NCI-H2196 (cell line): Measurements from ENCODE around the gene SYCE3.

Experiments used
- DNase-seq: peaks from one replicate; lab custom pipeline; 2025; ENCODE audit not compliant: unreplicated experiment; lab: John Stamatoyannopoulos, UW

The SYCE3 gene

DNA sequence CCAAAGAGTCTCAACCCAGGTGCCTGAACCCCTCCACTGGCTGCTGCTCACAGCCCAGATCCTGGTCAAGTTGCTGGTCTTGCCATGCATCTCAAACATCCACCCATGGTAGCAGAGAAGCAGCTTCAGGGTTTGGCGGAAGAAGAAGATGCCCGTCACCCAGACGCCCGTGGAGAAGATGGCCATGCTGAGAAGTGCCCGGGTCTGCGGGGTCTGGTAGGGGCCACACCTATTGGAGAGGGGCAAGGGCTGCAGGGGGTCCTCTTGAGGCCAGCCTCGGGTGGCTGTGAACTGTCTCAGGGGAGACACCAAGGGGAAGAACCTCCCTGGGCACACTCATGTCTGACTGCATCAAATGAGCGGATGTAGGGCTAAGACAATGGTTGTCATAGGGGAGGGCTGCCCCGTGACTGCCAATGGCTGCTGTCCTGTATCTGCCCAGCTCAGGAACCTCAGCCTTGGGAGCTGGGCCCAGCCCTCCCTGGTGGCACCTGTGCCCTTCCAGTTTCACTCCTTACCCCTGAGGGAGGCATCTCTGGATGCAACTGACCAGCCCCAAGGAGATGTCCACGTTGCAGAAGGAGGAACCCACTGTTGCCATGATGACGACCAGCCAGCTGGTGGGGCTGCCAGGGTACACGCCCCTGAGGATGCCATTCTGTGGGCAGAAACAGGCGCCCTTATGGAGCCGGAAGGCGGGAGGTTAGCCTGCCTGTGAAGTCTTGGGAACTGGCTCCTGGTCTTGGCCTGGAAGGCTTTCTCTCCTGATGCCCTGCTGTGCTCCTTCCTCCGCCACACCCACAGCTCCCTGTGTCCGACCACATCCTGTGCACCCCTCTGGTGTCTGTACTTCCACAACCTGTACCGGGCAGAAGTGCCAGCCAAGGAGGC is 14.3 kb upstream of the SYCE3 start:
- no peak for DNase-seq

- DNase-seq = no peak
Observed at GRCh38 chr22:50576070-50576469, 13.4 kb upstream of the SYCE3 start.

- no peak for DNase-seq
Observed at GRCh38 chr22:50575426-50575941, 12.8 kb upstream of the SYCE3 start.

DNA sequence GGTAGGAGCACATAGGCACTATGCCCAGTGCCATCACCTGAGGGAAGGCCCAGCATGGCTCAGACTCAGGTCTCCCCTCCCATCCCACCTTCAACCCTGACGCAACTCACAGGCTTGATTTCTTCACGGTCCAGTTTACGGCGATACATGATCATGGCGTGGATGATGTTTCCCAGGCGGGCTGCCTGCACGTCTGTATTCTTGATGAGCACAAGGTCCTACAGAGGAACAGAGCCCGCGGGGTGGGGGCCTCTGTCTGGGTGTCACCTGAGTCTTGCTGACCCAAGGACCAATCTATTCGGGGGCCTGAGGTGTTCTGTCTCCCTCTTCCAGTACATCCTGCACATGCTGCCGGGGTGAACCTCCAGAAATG is 11.7 kb upstream of the SYCE3 start:
- DNase-seq = no peak

DNA sequence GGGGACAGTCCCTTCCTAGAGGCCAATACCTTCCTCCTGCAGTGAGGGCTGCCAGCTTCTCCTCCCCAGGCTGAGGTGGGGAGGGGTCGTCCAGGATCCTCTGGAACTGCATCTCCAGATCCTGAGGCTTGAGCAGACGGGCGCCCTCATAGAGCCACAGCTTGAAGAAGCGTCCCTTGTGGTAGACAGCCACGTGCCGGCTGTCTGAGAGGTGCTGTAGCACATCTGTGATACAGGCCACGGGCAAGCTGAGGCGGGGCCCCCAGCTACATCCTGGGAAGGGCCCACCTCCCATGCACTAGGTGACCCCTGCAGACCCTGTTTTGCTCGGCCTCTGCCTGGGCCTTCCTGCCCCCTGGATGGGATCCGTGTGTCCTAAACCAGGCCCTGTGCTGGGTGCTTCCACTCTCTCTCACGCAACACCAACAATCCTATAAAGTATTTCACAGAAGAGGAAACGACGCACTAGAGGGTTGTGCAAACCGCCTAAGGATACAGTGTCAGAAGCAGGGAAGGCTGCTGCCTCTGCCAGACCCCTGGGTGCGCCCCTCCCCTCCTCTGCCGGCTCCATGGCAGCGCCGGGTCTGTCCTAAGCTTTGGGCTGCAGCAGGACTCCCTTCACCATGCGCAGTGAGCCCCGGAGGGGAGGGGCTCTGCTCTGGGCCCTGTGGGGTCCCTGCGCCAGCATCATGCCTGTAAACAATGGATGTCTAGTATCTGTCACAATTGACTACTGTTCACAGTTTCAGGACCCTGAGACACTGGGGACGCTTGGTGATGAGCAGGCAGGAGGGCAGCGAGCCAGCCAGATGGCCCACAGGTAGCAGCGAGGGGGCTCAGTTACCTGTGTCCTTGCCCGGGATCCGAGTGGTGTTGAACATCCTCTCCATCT is 11.0 kb upstream of the SYCE3 start:
- DNase-seq = no peak

DNA sequence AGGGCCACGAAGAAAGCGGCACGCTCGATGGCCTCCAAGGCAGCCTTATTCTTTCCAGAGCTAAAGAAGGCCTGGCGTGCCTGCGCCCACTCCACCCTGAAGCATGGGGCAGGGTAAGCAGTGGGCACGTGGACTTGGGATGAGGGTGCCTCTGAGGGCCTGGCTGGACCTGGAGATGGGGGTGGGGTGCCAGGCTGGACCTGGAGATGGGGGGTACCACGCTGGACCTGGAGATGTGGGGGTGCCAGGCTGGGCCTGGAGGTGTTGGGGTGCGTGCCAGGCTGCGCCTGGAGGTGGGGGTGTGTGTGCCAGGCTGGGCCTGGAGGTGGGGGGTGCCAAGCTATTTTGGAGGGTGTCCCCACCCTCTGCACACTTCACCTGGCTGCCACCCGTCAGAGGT is 10.2 kb upstream of the SYCE3 start:
- DNase-seq = no peak

GRCh38 chr22:50571264-50572175 is 8.8 kb upstream of the SYCE3 start:
- no peak for DNase-seq

- no peak for DNase-seq
Observed at GRCh38 chr22:50570861-50571260, 8.1 kb upstream of the SYCE3 start.

DNA sequence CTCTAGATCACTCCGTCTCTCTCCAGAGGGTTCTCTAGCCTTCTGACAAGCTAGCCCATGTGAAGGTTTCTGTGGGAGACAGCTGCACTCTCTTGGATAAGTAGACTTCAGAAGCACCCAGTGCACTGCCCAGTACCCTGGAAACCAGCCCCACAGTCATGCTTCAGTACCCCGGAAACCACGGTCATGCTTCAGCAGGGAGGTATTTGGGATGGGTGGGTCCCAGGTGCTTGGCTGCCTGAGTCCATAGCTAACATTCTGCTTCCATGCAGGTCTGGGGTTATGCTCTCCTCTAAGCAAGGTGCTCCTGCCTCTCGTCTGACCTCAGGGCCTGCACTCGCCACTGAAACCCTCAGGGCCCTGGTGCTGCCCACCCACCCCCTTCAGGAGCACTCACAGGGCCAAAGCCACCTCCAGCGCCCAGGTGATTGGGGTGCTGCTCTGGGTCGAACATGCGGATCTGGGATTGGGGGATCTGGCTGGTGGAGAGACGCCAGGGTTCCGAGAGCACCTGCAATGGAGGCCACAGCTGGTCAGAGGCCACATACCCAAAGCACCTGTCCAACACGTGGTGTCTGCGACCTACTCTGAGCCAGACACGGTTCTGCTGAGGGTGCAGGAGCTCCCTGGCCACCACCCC is 7.3 kb upstream of the SYCE3 start:
- DNase-seq = no peak

- no peak for DNase-seq
Observed at GRCh38 chr22:50569041-50569459, 6.3 kb upstream of the SYCE3 start.

DNA sequence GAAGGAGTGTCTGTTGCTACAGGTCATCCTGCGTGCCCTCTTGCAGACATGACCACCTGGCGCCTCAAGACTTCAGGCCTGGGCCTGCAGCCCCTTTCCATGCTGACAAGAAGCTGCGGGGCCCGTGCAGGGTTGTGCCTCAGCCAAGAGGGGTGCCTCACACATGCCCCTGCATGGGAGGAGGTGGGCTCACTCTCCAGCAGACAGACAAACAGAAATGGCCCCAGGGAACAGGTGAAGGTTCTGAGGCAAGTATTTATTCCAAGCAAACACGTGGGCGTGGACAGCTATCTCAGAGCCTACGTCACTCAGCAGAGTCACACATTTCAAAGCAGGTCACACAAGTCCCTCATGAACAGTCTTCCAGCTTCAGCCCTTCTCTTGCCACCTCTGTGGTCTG is 5.9 kb upstream of the SYCE3 start:
- no peak for DNase-seq

- no peak for DNase-seq
Observed at GRCh38 chr22:50567721-50568252, 5.1 kb upstream of the SYCE3 start.

DNA sequence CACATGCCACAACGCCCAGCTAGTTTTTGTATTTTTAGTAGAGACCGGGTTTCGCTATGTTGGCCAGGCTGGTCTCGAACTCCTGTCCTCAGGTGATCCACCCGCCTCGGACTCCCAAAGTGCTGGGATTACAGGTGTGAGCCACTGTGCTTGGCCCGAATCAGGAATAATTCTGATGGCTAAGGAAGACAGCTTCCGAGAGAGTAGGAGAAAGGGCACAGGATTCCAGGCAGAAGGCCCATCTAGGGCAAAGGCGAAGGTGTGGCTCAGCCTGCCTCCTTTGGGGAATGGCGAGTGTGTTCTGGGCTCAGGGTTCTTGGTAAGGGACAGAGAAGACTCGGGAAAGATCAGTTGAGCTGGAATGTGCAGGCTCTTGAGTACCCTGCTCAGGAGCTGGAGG is 1.6 kb upstream of the SYCE3 start:
- no peak for DNase-seq

- no peak for DNase-seq
Observed at GRCh38 chr22:50563413-50564160, 868 bp upstream of the SYCE3 start.

DNA sequence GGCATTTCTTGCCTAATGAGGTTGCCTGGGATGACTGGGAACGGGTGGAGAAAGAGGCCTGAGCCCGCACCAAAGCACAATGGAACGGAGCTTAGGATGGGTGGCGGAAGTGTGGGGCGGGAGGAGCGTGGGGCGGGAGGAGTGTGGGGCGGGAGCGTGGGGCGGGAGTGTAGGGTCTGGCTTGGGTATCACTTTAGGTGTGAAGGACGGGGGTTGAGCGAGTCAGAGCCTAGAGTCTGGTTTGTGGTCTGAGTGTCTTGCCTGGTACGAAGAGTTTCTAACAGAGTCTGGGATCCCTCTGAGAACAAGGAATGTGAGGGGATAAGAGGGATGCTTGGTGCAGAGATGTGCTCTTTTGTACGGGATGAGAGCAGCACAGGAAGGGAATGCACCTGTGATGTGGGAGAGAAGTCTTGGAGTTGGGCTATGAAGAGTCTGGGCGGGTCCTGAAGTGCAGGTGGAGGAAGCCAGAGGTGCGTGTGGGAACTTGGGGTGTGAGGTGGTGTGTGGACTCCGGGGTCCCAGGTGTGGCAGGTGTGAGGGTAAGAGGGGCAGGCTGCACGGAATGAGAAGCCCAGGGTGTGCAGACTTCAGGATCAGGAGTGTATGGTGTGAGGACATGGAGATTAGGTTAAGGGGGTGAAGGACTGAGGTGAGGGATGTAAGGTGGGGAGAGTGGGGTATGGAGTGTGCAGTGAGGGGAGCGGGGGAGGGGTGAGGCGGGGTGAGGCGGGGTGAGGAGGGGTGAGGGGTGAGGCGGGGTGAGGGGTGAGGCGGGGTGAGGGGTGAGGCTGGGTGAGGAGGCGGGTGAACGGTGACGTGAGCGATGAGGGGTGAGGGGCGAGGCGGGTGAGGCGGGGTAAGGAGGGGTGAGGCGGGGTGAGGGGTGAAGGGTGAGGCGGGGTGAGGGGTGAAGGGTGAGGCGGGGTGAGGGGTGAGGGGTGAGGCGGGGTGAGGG is 1.0 kb downstream of the SYCE3 start:
- DNase-seq = no peak

- no peak for DNase-seq
Observed at GRCh38 chr22:50560034-50560433, 2.7 kb downstream of the SYCE3 start.

DNA sequence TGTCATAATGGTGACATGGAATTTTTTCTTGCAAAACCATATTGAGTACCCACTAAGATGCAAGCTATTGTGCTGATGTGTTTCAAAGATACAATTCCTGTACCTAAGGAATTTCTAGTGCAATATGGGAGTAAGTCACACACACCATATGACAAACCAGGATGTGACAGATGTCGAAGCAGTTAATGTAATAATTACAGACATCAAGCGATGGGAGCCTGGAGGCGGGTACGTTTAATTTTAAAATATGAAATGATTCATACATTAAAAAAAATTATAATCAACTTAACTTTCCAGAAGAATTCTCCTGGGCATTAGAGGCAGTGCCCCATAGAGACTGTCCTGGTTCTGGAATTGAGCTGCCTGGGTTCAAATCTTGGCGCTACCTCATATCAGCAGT is 6.0 kb downstream of the SYCE3 start:
- no peak for DNase-seq

GRCh38 chr22:50553310-50553709 is 9.4 kb downstream of the SYCE3 start:
- DNase-seq = no peak
